SH-SY5Y (cell line): ENCODE measurements around the gene CDK12.

Experiments
- GATA2 ChIP-seq: IDR thresholded peaks from 2 replicates; pipeline ENCODE4 v1.6.1; 2011; ENCODE audit warnings: mild to moderate bottlenecking, low read depth, low read length
- GATA3 ChIP-seq: IDR thresholded peaks from 2 replicates; pipeline ENCODE4 v1.6.1; 2011; ENCODE audit warnings: low read depth, mild to moderate bottlenecking, low read length, moderate library complexity

DNA sequence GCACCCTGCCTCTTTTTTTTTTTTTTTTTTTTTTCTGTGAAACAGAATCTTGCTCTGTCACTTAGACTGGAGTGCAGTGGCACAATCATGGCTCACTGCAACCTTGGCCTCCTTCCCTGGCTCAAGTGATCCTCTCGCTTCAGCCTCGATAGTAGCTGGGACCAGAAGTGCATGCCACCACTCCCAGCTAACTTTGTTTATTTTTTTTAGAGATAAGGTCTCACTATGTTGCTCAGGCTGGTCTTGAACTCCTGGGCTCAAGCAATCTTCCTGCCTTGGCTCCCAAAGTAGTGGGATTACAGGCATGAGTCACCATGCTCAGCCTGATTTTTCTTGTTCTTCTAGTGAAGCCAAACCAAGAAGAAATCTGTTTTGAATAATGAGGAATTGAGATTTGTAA, 25.0 kb downstream of the CDK12 start:
- no peak for TF ChIP-seq GATA3
- no peak for TF ChIP-seq GATA2
